ENCODE results near the gene BAK1.

GRCh38 chr6:33534702-33535101 is 45.4 kb downstream of the BAK1 start:
- no peak for TF ChIP-seq POLR2AphosphoS5 (IDR thresholded peaks at IDR 0.05)
- no peak for TF ChIP-seq POLR2A (IDR thresholded peaks at IDR 0.05)
- TF ChIP-seq, protein P1, sequence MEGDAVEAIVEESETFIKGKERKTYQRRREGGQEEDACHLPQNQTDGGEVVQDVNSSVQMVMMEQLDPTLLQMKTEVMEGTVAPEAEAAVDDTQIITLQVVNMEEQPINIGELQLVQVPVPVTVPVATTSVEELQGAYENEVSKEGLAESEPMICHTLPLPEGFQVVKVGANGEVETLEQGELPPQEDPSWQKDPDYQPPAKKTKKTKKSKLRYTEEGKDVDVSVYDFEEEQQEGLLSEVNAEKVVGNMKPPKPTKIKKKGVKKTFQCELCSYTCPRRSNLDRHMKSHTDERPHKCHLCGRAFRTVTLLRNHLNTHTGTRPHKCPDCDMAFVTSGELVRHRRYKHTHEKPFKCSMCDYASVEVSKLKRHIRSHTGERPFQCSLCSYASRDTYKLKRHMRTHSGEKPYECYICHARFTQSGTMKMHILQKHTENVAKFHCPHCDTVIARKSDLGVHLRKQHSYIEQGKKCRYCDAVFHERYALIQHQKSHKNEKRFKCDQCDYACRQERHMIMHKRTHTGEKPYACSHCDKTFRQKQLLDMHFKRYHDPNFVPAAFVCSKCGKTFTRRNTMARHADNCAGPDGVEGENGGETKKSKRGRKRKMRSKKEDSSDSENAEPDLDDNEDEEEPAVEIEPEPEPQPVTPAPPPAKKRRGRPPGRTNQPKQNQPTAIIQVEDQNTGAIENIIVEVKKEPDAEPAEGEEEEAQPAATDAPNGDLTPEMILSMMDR (IDR thresholded peaks at IDR 0.05) = no peak

All from stomach (tissue), 4 donors.